Renal pelvis (tissue), 4 donors: ENCODE measurements around the gene NME1. TPM values are rescaled to one million over a fixed set of nuclear protein-coding genes. Genes with fewer than 3 reads are reported as not detected.

Experiments
- DNase-seq: peaks from one replicate; pipeline ENCODE4 v3.0.0-alpha.2; 2013
- polyA plus RNA-seq, 3 donors: library from polyadenylated mRNA; unstranded; fragments of 120-200 nt; gene quantifications; one replicate each; pipeline ENCODE4 v1.2.1, GENCODE V29; 2013; ENCODE audit not compliant: insufficient read length in 3 of 3

The NME1 gene
- polyA plus RNA-seq, 3 donors: 68.6 to 76.7 (median 69.3) TPM

DNA sequence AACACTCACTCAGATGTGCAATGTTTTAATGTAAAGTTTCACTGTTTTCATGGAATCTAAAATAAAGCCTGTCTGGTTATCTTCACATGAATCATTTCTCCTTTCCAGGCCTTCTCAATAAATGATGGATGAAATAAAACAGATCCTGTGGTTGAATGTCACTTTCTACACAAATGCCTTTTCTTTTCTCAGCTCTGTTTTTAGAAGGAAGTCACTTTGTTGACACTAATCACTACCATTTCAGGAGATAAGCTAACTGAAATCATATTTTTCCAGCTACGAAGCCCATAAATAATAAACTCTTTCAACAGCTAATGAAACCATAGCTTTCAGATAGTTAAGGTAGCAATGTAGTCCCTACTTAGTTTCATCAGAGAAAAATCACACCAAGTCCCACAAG lies 30.8 kb downstream of the NME1 start:
- no peak for DNase-seq

DNA sequence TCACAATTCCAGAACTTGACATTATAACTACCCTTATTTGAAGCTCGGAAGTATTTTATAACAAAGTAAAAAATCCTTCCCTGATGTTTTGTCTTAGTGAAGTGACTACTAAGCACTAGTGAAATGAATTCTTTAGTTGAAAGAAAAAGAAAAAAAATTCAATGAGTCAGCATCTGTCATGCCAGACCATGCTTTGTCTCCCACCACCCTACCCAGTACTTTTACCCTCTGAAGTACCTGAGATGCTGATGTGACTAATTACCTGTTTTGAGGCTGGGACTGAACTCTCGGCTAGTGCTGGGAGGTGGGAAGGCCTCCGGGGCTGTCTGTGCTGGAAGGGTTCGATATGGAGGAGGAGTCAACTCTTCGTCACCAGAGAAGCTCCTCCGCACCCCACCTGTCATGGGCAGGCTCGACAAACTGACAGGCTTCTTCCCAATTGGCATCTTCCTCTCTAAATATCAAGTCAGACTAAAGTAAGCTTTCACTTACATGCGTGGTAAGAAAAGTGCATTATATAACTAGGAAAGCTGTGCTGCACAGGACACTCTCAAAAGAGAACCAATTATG lies 32.5 kb downstream of the NME1 start:
- no peak for DNase-seq

- DNase-seq: no peak
Measured at GRCh38 chr17:51188271-51188833, 35.0 kb downstream of the NME1 start.

- DNase-seq: no peak
Measured at GRCh38 chr17:51189162-51189561, 35.8 kb downstream of the NME1 start.

GRCh38 chr17:51189628-51190027 lies 36.3 kb downstream of the NME1 start:
- DNase-seq: no peak

DNA sequence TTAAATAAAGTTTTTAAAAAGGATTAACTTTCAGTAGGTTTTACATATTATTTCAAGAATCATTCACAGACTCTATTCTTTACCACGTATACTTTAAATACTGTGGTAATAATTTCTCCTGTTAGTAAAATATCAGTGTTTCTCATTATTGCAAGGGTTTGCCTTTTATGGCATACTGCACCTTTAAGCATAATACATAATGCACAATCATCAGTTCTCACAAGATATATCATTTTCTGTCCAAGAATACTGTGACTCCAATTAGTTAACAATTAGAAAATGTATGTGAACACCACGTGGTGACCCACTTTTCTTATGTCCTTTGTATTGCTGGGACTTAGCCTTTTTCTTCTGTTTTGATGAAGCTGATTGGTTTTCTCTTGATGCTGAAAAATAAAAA lies 38.5 kb downstream of the NME1 start:
- DNase-seq: no peak

GRCh38 chr17:51197754-51198153 lies 44.4 kb downstream of the NME1 start:
- DNase-seq: no peak

DNA sequence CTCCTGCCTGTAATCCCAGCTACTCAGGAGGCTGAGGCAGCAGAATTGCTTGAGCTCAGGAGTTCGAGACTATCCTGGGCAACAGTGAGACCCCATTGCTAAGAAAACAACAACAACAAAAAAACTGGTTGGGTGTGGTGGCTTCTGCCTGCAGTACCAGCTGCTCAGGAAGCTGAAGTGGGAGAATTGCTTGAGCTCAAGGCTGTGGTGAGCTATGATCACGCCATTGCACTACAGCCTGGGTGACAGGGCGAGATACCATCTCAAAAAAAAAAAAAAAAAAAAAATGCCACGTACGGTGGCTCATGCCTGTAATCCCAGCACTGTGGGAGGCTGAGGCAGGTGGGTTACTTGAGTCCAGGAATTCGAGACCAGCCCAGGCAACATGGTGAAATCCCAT lies 46.9 kb downstream of the NME1 start:
- no peak for DNase-seq

- DNase-seq: no peak
Measured at GRCh38 chr17:51200846-51201245, 47.5 kb downstream of the NME1 start.

DNA sequence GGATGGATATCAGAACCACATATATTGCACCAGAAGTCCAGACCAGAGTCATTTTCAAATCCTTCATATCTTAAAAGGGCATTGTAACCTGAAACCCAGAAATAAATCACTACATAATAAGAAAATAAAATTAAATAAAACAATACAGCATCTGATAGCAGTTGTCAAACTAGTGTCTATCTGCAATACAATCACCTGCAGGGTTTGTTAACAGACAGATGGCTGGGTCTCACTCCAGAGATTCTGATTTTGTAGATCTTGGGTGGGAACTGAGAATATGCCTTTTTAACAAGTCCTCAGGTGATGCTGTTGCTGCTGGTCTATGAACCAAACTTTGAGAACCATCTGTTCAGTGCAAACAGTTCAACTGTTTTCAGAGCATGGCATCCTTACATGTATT lies 50.5 kb downstream of the NME1 start:
- no peak for DNase-seq

Other genes starting within 250 kb of the NME1 start
- gene SPAG9, start 32.7 kb upstream of the NME1 start, polyA plus RNA-seq: 100 to 1,000 TPM in 2 of 3 donors, 10 to 100 TPM in 1; 88.3 to 119 (median 115) TPM
- 100 to 1,000 TPM; 273 to 303 (median 283) TPM for gene NME2, start 12.9 kb downstream of the NME1 start, polyA plus RNA-seq
- 10 to 100 TPM; 43.7 to 57.8 (median 52.6) TPM for gene MBTD1, start 106.5 kb downstream of the NME1 start, polyA plus RNA-seq
- 10 to 100 TPM; 46.7 to 50.4 (median 49.5) TPM for gene UTP18, start 107.0 kb downstream of the NME1 start, polyA plus RNA-seq